Measurements from ENCODE around the gene VSX1.

The VSX1 gene

DNA sequence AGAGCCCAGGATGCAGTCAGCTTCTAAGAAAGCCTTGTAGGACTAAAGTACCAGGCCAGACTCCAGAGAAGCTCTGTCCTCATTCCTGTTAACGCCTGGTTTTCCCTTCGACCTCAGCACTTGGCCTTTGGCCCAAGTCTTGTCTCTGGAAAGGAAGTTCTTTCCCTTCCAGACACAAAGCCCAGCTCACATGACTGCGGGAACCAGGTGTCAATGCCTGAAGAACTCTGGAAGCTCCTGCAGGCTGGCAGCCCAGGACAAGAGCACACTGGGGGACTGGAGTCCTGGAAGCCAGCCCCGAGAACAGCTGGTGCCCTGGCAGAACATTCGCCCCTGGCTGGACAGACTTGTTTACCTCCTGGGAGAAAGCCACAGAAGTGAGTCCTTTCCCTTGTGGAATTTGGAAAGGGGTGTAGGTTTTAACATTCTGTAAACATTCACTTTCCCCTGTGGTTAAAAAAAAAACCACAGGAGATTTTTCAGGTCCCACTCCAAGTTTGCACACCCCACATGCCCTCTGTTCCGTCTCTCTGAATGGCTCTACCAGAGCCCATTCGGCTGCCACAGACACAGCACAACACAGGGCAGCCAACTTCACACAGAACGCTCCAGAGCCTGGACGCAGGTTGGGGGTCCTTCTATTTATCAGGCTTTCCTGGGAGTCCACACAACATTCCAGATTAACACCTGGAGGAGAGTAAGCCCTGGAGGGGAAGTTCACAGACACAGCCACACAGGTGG is 42.1 kb downstream of the VSX1 start:
- DNase-seq (ENCODE audit: low read depth) = no peak

GRCh38 chr20:25038591-25039015 is 43.3 kb downstream of the VSX1 start:
- no peak for DNase-seq (ENCODE audit: low read depth)

- DNase-seq (ENCODE audit: low read depth) = no peak
These were observed 43.9 kb downstream of the VSX1 start for GRCh38 chr20:25038103-25038410.

GRCh38 chr20:25037288-25038102 is 44.4 kb downstream of the VSX1 start:
- no peak for DNase-seq (ENCODE audit: low read depth)

GRCh38 chr20:25036331-25036936 is 45.5 kb downstream of the VSX1 start:
- DNase-seq (ENCODE audit: low read depth) = no peak

GRCh38 chr20:25035921-25036320 is 46.0 kb downstream of the VSX1 start:
- no peak for DNase-seq (ENCODE audit: low read depth)

- no peak for DNase-seq (ENCODE audit: low read depth)
These were observed 48.0 kb downstream of the VSX1 start for GRCh38 chr20:25033924-25034300.

DNA sequence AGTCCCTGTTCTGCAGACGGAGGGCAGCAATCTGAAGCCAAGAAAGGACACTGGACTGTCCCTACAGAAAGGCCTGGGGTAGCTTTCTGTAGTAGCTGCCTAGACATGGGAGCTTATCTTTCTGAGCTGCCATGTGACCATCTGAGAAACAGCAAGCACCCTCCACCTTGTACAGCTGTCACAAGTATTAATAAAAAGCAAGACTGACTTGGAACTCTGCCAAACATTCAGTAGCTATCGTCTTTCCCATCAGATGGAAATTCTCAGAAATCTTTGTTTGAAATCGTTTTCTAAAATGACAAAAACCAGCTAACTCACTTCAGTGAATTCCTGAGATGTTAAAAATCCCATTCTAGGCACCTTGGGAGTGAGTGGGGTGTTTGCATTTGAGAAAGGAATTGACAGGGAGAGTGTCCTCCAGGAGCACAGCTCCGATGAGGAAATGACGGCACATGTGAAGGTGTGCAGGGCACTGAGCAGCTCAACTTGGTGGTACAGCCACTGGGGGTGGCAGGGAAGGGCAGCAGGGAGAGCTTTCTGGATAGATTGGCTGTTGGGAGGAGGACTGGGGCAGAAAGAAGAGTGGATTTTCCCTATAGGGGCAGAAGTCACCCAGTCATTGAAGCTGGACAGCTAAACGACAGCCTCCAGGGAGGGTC is 48.5 kb downstream of the VSX1 start:
- DNase-seq (ENCODE audit: low read depth) = no peak

DNA sequence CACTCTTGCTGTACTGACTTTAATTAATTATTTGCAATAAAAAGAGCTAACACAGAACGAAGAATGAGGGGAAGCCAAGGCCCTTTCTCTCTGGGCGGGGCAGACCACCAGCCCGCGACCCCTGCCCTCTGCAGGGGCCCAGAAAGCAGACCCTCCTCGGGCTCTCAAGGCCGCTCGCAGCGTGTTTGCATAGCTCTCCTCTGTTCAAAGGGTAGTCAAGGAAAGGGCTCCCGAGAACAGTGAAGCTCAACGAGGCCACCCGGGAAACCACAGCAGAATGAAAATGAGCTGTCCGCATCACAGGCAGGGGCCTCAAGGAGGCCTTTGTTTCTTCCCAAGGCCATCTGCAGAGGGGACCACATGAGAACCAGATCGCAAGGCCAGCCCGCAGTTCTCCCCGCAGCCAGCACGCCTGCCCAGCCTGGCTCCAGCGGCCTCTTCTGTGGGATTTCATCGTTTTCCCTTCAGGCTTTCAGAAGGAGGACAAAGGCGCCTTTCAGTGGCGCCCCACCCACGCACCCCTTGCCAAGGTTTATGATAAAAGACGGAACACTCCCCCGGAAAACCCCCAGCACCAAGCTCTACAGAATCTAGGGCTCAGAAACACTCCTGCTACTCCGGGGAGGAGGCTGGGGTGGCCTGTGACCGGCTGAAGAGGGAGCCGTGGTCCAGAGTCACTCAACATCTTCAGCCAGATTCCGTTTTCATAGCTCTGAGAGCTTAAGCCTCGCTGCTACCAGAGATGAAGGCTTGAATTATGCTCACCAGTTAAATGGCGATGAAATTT is 49.3 kb downstream of the VSX1 start:
- no peak for DNase-seq (ENCODE audit: low read depth)

DNA sequence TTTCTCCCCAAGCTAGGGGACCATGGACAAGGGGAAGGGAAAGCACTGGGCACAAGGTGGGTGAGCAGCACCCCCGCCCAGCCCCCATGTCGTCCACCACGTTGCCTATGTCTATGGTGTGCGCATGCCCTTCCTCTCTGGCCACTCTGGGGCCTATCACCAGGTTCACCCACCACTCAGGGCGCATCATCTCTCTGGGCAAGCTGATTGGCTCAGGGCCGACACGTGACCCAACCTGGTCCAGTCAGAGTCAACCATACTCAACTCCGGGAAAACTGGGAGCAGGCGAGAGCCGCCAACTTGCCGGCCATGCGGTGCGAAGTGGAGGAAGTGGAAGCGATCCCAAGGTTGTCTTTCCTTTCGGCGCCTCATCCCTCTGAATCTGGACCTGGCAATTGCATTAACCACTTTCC is 49.9 kb downstream of the VSX1 start:
- DNase-seq (ENCODE audit: low read depth) = no peak

- DNase-seq (ENCODE audit: low read depth) = no peak
These were observed 50.7 kb downstream of the VSX1 start for GRCh38 chr20:25031241-25031640.

DNA sequence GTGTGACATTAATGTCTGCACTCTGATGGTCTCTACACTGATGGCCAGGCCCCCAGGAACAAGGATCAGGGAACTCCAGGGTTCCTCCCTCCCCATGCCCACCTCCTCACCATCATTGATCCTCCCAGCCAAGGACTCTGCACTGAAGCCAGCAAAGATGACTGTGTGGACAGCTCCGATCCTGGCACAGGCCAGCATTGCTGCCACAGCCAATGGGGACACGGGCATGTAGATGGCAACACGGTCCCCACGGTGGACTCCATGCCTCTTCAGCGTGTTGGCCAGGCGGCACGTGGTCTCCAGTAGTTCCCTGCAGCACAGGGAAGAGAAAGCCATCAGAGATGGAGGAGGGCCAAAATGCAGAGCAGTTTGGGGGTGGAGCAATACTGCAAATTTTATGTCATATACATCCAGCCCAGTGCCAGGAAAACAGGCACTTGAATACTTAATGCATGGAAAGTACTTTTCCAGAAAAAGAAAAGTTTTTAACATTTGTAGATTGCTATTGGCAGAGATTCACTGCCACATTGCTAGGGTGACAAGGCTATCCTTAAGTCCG is 51.2 kb downstream of the VSX1 start:
- no peak for DNase-seq (ENCODE audit: low read depth)

DNA sequence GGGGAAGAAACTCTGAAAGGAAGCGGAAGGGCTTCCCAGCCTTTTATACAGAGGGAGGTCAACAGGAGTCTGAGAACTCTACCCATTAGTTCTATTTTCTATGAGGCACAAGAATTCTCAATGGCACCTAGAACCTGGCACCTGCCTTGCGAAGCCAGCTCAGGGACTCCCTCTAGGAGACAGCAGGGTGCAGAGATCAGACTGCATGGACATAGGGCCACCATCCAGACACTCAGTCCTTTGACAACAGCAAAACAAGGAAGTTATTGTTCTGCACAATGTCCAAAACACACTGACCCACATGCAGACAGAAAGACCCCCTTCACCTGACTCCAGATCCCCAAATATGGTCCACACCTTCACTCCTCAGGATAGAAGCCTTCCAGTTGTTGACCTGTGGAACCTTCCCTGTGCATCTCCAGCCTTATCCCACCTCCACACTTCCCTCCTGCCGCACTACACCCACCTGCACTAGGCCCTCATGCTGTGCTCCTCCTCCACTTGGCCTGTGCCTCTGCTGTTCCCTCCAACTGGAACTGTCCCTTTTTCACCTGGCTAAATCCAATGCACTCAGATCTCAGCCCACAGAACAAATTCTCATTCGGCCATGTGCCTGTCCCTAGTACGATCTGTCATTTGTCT is 51.8 kb downstream of the VSX1 start:
- no peak for DNase-seq (ENCODE audit: low read depth)

DNA sequence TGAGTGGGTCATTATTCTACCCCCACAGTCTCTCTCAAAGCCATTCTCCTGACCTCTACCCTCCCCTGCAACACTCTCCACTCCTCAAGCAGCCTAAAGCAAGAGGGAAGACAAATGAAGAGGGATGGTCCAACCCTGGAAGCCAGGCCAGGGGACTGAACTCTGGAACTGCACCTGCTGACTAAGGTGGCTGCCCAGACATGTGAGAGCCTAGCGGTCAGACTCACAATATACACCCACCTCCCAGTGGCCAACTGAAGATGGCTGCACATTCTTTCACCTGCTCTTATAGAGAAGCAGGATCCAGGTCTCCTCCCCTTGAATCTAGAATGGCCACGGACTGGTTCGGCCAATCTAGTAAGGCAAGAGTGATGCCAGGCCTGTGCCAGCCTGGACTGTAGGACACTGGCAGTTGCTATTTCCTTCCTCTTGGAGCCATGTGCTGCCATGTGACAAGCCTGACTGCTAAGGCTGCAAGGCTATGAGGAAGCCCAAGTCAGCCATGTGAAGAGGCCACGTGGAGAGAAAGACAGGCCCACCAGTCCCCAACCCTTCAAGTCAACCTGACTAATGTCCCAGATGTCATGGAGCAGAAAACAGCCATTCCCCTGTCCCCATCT is 55.8 kb downstream of the VSX1 start:
- DNase-seq (ENCODE audit: low read depth) = no peak
